K562 (cell line): ENCODE results near the gene HLA-DOB.

ENCODE experiments used
- BCL6 ChIP-seq: fragments of 250-450 bp; sonication (Bioruptor Pico); IDR thresholded peaks from 2 replicates; pipeline ENCODE4 v1.4.0; 2020
- BHLHE40 ChIP-seq: IDR thresholded peaks from 2 replicates; pipeline ENCODE4 v1.6.1; 2011; ENCODE audit warnings: low read length, improper control_type of control experiment
- GABPA ChIP-seq: fragments of 200-800 bp; sonication (Bioruptor generic); conservative IDR thresholded peaks from 2 replicates; pipeline ENCODE4 v1.6.1; 2016; ENCODE audit warnings: low read depth, missing genetic modification characterization, missing compliant biosample characterization
- NR2F6 ChIP-seq: fragments of 450-650 bp; formaldehyde crosslinking; IDR thresholded peaks from 2 replicates; pipeline ENCODE4 v1.4.0; 2020; ENCODE audit warnings: mild to moderate bottlenecking
- POLR2A ChIP-seq: fragments of 450-650 bp; conservative IDR thresholded peaks from 2 replicates; pipeline ENCODE4 v1.6.1; 2016
- SIN3A ChIP-seq, 2 experiments: fragments of 150-350 bp in 1 of 2; IDR thresholded peaks; 2 replicates each; pipeline ENCODE4 v1.6.1; 2011 to 2016; ENCODE audit warnings: borderline replicate concordance in 2 of 2, low read depth in 2 of 2, low read length in 2 of 2, mild to moderate bottlenecking in 2 of 2, moderate library complexity in 2 of 2; ENCODE audit not compliant: control insufficient read depth in 1 of 2
- ZNF507 ChIP-seq: conservative IDR thresholded peaks from 2 replicates; pipeline ENCODE4 v1.6.1; 2017; ENCODE audit warnings: missing genetic modification characterization, missing compliant biosample characterization
- TF ChIP-seq, protein P1 (sequence below), 3 experiments: IDR thresholded peaks in 2 of 3; conservative IDR thresholded peaks in 1 of 3; 2 replicates each; pipeline ENCODE4 v1.5.1; 2011 to 2012; ENCODE audit warnings: low read length in 3 of 3, mild to moderate bottlenecking in 3 of 3, control low read depth in 2 of 3, improper control_type of control experiment in 1 of 3, inconsistent platforms in 1 of 3, low read depth in 1 of 3, mixed read lengths in 1 of 3, moderate library complexity in 1 of 3; ENCODE audit not compliant: insufficient read depth in 2 of 3

DNA sequence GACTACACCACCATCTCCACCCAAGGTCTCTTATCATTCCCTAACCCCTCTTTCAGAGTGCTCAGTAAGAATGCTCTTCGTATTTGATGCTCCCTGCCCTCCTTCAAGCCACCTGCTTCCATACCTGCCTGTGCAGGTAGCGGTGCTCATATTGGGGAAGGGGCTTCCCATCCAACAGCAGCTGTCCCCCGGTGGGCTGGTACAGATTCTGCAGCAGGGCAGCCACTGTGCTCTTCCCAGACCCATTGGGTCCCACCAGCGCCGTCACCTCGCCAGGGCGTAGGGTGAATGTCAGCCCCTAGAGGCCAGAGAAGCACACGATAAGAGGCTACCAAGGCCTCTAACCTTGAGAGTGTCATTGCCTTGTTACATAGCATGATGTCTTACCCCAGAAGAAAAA lies 31.0 kb upstream of the HLA-DOB start:
- TF ChIP-seq GABPA (tag) (no peak), ZNF507 (tag) (no peak), POLR2A (no peak), BCL6 (CRISPR knock-in tag) (no peak), NR2F6 (CRISPR knock-in tag) (no peak), SIN3A (IDR thresholded peaks at IDR 0.05; ENCODE audit: borderline replicate concordance in 2 of 2, control insufficient read depth in 1 of 2, low read depth in 2 of 2, low read length in 2 of 2) (no peak), BHLHE40 (no peak)
- TF ChIP-seq, protein P1, sequence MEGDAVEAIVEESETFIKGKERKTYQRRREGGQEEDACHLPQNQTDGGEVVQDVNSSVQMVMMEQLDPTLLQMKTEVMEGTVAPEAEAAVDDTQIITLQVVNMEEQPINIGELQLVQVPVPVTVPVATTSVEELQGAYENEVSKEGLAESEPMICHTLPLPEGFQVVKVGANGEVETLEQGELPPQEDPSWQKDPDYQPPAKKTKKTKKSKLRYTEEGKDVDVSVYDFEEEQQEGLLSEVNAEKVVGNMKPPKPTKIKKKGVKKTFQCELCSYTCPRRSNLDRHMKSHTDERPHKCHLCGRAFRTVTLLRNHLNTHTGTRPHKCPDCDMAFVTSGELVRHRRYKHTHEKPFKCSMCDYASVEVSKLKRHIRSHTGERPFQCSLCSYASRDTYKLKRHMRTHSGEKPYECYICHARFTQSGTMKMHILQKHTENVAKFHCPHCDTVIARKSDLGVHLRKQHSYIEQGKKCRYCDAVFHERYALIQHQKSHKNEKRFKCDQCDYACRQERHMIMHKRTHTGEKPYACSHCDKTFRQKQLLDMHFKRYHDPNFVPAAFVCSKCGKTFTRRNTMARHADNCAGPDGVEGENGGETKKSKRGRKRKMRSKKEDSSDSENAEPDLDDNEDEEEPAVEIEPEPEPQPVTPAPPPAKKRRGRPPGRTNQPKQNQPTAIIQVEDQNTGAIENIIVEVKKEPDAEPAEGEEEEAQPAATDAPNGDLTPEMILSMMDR (IDR thresholded peaks at IDR 0.05 in 2 of 3, conservative IDR thresholded peaks at IDR 0.05 in 1 of 3; ENCODE audit: insufficient read depth in 2 of 3, low read depth in 1 of 3, low read length in 3 of 3): no peak
